Glutamatergic neuron (in vitro differentiated cells): Measurements from ENCODE around the gene MANBA. TPM values are rescaled to one million over a fixed set of nuclear protein-coding genes. Genes with fewer than 3 reads are reported as not detected.

Experiments used
- DNase-seq: peaks from one replicate; pipeline ENCODE4 v3.0.0; 2022
- H3K27ac Mint-ChIP-seq: one replicate; pipeline ENCODE4 v1.8.0; 2020; ENCODE audit warnings: mild to moderate bottlenecking, mixed read lengths, inconsistent platforms; ENCODE audit not compliant: unreplicated experiment
- H3K27me3 Mint-ChIP-seq: one replicate; pipeline ENCODE4 v1.8.0; 2020; ENCODE audit warnings: mild to moderate bottlenecking, moderate library complexity, mixed read lengths, inconsistent platforms; ENCODE audit not compliant: unreplicated experiment
- H3K36me3 Mint-ChIP-seq: one replicate; pipeline ENCODE4 v1.8.0; 2020; ENCODE audit warnings: mild to moderate bottlenecking, mixed read lengths, inconsistent platforms; ENCODE audit not compliant: unreplicated experiment
- H3K4me1 Mint-ChIP-seq: one replicate; pipeline ENCODE4 v1.8.0; 2020; ENCODE audit warnings: mild to moderate bottlenecking, low read depth, mixed read lengths, inconsistent platforms; ENCODE audit not compliant: unreplicated experiment
- H3K4me3 Mint-ChIP-seq: one replicate; pipeline ENCODE4 v1.8.0; 2020; ENCODE audit warnings: mild to moderate bottlenecking, mixed read lengths, inconsistent platforms; ENCODE audit not compliant: unreplicated experiment
- H3K9me3 Mint-ChIP-seq: one replicate; pipeline ENCODE4 v1.8.0; 2020; ENCODE audit warnings: mild to moderate bottlenecking, moderate library complexity, mixed read lengths, inconsistent platforms; ENCODE audit not compliant: unreplicated experiment
- total RNA-seq: library from RNA; stranded (reverse); fragmentation: NEBNext Ultra II Directional; extraction: Animal tissue kit (Norgen Biotek cat#: 25700); gene quantifications from one replicate; pipeline ENCODE4 v1.2.1, GENCODE V29; 2021; ENCODE audit not compliant: unreplicated experiment
- TF ChIP-seq, protein P1 (sequence below): fragments of 200-600 bp; sonication (generic); IDR thresholded peaks from one replicate; pipeline ENCODE4 v1.5.0; 2021; ENCODE audit not compliant: partially characterized antibody, unreplicated experiment

The MANBA gene
- total RNA-seq, 1 donor from 2014 or later, result 13.0 TPM

DNA sequence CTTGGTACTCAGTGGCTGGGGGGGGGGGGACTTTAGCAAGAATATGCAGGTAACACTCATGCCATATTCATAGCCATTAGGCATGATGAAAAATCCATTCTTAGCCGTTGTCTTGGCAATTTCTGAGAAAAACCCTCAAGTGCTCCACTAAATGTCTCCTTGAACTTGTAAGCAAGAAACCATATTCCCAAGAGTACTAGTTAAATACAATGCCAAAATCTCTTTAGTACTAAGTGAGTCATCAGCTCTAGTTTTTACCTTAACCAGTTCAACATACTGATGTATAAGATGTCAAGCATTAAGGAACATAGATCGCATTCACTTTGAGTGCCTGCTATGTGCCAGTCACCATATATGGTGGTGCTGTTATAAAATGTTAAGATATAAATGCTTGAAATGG, 39.0 kb upstream of the MANBA start:
- no peaks in the 10 kb centered on the region for H3K4me1 Mint-ChIP-seq
- TF ChIP-seq, protein P1, sequence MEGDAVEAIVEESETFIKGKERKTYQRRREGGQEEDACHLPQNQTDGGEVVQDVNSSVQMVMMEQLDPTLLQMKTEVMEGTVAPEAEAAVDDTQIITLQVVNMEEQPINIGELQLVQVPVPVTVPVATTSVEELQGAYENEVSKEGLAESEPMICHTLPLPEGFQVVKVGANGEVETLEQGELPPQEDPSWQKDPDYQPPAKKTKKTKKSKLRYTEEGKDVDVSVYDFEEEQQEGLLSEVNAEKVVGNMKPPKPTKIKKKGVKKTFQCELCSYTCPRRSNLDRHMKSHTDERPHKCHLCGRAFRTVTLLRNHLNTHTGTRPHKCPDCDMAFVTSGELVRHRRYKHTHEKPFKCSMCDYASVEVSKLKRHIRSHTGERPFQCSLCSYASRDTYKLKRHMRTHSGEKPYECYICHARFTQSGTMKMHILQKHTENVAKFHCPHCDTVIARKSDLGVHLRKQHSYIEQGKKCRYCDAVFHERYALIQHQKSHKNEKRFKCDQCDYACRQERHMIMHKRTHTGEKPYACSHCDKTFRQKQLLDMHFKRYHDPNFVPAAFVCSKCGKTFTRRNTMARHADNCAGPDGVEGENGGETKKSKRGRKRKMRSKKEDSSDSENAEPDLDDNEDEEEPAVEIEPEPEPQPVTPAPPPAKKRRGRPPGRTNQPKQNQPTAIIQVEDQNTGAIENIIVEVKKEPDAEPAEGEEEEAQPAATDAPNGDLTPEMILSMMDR, result no peak
- no peaks in the 10 kb centered on the region for H3K36me3 Mint-ChIP-seq
- no peak overlapping the region for H3K27ac Mint-ChIP-seq
- peaks cover 2% of the 10 kb centered on the region for H3K27me3 Mint-ChIP-seq
- no peak overlapping the region for H3K4me3 Mint-ChIP-seq
- H3K9me3 Mint-ChIP-seq, result no peaks in the 10 kb centered on the region
- no peak for DNase-seq

DNA sequence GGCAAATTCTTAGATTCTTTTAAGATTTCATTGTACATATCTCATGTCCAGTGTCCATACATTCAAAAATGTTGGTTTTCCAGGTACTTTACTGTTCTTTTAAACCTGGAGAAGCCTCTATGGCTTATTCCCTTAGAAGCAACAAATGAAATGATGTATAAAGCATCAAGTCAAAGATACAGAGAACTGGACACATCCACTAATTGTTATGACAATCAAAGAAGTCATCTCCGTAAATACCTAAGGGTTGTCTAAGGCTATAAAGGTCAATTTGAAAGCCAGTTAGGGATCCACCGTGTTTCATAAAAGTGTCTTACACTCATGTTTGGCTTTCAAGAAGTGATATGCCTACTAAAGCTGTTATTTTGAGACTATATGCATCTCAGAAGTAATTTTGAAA, 34.2 kb upstream of the MANBA start:
- no peaks in the 10 kb centered on the region for H3K27me3 Mint-ChIP-seq
- TF ChIP-seq, protein P1, result no peak
- DNase-seq, result no peak
- H3K4me3 Mint-ChIP-seq, result no peak overlapping the region
- no peaks in the 10 kb centered on the region for H3K36me3 Mint-ChIP-seq
- H3K4me1 Mint-ChIP-seq, result no peaks in the 10 kb centered on the region
- H3K9me3 Mint-ChIP-seq, result no peaks in the 10 kb centered on the region
- H3K27ac Mint-ChIP-seq, result no peak overlapping the region

DNA sequence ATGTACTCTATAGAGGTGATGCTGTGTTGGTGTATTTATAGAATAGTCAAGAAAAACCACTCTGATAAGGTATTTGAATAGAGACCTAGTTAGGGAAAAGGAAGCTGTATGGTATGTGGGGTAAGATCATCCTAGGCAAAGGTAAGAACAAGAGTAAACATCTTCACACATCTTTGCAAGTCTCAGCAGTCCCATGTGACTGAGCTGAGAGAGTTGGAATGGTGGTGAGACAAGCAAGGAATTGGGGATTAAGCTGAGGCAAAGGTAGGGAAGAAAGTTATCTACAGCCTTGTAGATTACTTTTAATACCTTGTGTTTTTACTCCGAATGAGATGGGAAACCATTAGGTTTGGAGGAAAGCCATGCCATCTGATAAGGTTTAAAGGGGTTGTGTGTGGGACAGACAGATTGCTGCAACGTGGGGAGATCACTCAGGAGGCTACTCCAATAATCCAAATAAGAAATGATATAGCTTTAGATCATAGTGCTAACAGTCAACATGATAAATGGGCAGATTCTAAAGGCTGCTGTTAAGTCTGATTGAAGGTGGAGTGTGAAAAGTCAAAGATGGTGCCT, 31.7 kb upstream of the MANBA start:
- Mint-ChIP-seq H3K9me3 (no peaks in the 10 kb centered on the region), H3K4me1 (no peaks in the 10 kb centered on the region), H3K36me3 (no peaks in the 10 kb centered on the region), H3K27me3 (no peaks in the 10 kb centered on the region), H3K4me3 (no peak overlapping the region), H3K27ac (no peak overlapping the region)
- no peak for DNase-seq
- TF ChIP-seq, protein P1, result no peak

DNA sequence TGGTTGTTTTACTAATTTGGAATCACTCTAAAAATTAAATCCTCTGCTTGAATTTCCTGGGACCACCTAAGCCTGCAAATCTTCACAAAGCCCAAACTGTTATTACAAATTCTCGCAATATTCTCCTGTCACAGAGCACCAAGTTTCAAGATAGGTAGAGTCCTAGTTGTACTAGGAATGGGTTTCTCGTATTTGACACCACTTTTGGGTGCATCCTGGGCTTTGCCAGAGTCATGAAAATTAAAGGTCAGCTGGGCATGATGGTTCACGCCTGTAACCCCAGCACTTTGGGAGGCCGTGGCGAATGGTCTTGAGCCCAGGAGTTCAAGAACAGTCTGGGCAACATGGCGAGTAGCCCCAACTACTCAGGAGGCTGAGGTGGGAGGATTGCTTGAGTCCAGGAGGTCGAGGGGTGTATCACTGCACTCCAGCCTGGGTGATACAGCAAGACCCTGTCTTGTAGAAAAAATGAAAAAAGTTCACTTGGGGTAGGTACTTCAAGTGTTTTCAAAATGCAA, 30.6 kb upstream of the MANBA start:
- Mint-ChIP-seq H3K4me1 (no peaks in the 10 kb centered on the region), H3K27me3 (no peaks in the 10 kb centered on the region), H3K4me3 (no peak overlapping the region), H3K36me3 (no peaks in the 10 kb centered on the region), H3K9me3 (no peaks in the 10 kb centered on the region), H3K27ac (no peak overlapping the region)
- no peak for DNase-seq
- TF ChIP-seq, protein P1, result no peak

DNA sequence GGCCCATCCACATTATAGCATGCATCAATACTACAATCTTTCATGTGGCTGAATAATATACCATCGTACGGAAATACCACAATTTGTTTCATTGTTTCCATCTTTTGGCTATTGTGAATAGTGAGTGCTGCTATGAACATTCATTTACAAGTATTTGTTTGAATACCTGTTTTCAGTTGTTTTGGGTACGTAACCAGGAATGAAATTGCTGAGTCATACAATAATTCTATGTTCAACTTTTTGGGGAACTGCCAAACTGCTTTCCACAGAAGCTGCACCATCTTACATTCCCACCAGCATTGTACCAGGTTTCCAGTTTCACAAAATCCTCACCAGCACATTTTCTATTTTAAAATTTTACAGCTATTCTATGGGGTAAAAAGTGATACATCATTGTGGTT, 28.5 kb upstream of the MANBA start:
- Mint-ChIP-seq H3K4me3 (no peak overlapping the region), H3K27ac (no peak overlapping the region), H3K9me3 (peaks cover 2% of the 10 kb centered on the region), H3K4me1 (no peaks in the 10 kb centered on the region), H3K27me3 (no peaks in the 10 kb centered on the region), H3K36me3 (no peaks in the 10 kb centered on the region)
- DNase-seq, result no peak
- TF ChIP-seq, protein P1, result no peak
